ENCODE data around the gene GIMD1.

Gene GIMD1

GRCh38 chr4:106351016-106351415 is 17.6 kb downstream of the GIMD1 start:
- no peak for DNase-seq (ENCODE audit: low read depth)
- TF ChIP-seq CTCF (conservative IDR thresholded peaks at IDR 0.05; ENCODE audit: low read depth, low read length) = no peak
- no peak overlapping the region for H3K4me3 ChIP-seq (ENCODE audit: low read length)

GRCh38 chr4:106347167-106347566 is 21.4 kb downstream of the GIMD1 start:
- DNase-seq (ENCODE audit: low read depth) = no peak
- no peak overlapping the region for H3K4me3 ChIP-seq (ENCODE audit: low read length)
- TF ChIP-seq CTCF (conservative IDR thresholded peaks at IDR 0.05; ENCODE audit: low read depth, low read length) = no peak

GRCh38 chr4:106344647-106344970 is 24.0 kb downstream of the GIMD1 start:
- TF ChIP-seq CTCF (conservative IDR thresholded peaks at IDR 0.05; ENCODE audit: low read depth, low read length) = no peak
- H3K4me3 ChIP-seq (ENCODE audit: low read length) = no peak overlapping the region
- DNase-seq (ENCODE audit: low read depth) = peak; percentile 37

- no peak for TF ChIP-seq CTCF (conservative IDR thresholded peaks at IDR 0.05; ENCODE audit: low read depth, low read length)
- DNase-seq (ENCODE audit: low read depth) = no peak
Measured at GRCh38 chr4:106343865-106344646, 24.5 kb downstream of the GIMD1 start.

GRCh38 chr4:106340774-106341173 is 27.8 kb downstream of the GIMD1 start:
- no peak overlapping the region for H3K4me3 ChIP-seq (ENCODE audit: low read length)
- no peak for TF ChIP-seq CTCF (conservative IDR thresholded peaks at IDR 0.05; ENCODE audit: low read depth, low read length)
- no peak for DNase-seq (ENCODE audit: low read depth)

More at GRCh38 chr4:106343865-106344646, 24.5 kb downstream of the GIMD1 start:
- H3K4me3 ChIP-seq (ENCODE audit: low read length) = no peak overlapping the region

- no peak for TF ChIP-seq CTCF (conservative IDR thresholded peaks at IDR 0.05; ENCODE audit: low read depth, low read length)
- no peak for DNase-seq (ENCODE audit: low read depth)
- H3K4me3 ChIP-seq (ENCODE audit: low read length) = no peak overlapping the region
Measured at GRCh38 chr4:106339431-106339830, 29.1 kb downstream of the GIMD1 start.

GRCh38 chr4:106338671-106339070 is 29.9 kb downstream of the GIMD1 start:
- no peak for TF ChIP-seq CTCF (conservative IDR thresholded peaks at IDR 0.05; ENCODE audit: low read depth, low read length)
- no peak overlapping the region for H3K4me3 ChIP-seq (ENCODE audit: low read length)
- no peak for DNase-seq (ENCODE audit: low read depth)
